Smooth muscle cell (in vitro differentiated cells): ENCODE results near the gene COL26A1. TPM values are rescaled to one million over a fixed set of nuclear protein-coding genes. Genes with fewer than 3 reads are reported as not detected.

Experiments used
- DNase-seq: peaks from one replicate; lab custom pipeline; 2025; ENCODE audit not compliant: unreplicated experiment; lab: John Stamatoyannopoulos, UW
- H2AFZ ChIP-seq: fragments of 200-600 bp; sonication (generic); 2 replicates; pipeline ENCODE4 v1.6.0; 2016; ENCODE audit warnings: antibody characterized with exemption, low read depth, mild to moderate bottlenecking
- H3F3A ChIP-seq: fragments of 200-600 bp; sonication (generic); 2 replicates; pipeline ENCODE4 v1.6.0; 2017; ENCODE audit warnings: antibody characterized with exemption, low read depth
- H3K27ac ChIP-seq: fragments of 200-600 bp; sonication (generic); 2 replicates; pipeline ENCODE4 v1.5.1; 2016; ENCODE audit warnings: low read depth, mild to moderate bottlenecking
- H3K27me3 ChIP-seq: fragments of 200-600 bp; sonication (generic); 2 replicates; pipeline ENCODE4 v1.6.1; 2016; ENCODE audit warnings: low read depth, mild to moderate bottlenecking
- H3K36me3 ChIP-seq: fragments of 200-600 bp; sonication (generic); 2 replicates; pipeline ENCODE4 v1.5.1; 2016; ENCODE audit warnings: low read depth
- H3K4me1 ChIP-seq: fragments of 200-600 bp; sonication (generic); 2 replicates; pipeline ENCODE4 v1.5.1; 2016; ENCODE audit warnings: low read depth
- H3K4me2 ChIP-seq: fragments of 200-600 bp; sonication (generic); 2 replicates; pipeline ENCODE4 v1.6.0; 2016; ENCODE audit warnings: mild to moderate bottlenecking
- H3K4me3 ChIP-seq: fragments of 200-600 bp; sonication (generic); 2 replicates; pipeline ENCODE4 v1.5.1; 2016; ENCODE audit warnings: mild to moderate bottlenecking
- H3K79me2 ChIP-seq: fragments of 200-600 bp; sonication (generic); 2 replicates; pipeline ENCODE4 v1.6.0; 2016; ENCODE audit warnings: low read depth, mild to moderate bottlenecking
- H3K9ac ChIP-seq: fragments of 200-600 bp; sonication (generic); 2 replicates; pipeline ENCODE4 v1.6.0; 2016; ENCODE audit warnings: low read depth
- H3K9me3 ChIP-seq: fragments of 200-600 bp; sonication (generic); replicated peaks from 2 replicates; pipeline ENCODE4 v1.5.1; 2016; ENCODE audit warnings: low read depth
- H4K20me1 ChIP-seq: fragments of 200-600 bp; sonication (generic); 2 replicates; pipeline ENCODE4 v1.6.0; 2016; ENCODE audit warnings: low read depth
- CTCF ChIP-seq: fragments of 200-600 bp; sonication (generic); IDR thresholded peaks from 2 replicates; pipeline ENCODE4 v1.5.1; 2017; ENCODE audit warnings: borderline replicate concordance, mild to moderate bottlenecking, antibody characterized with exemption; ENCODE audit not compliant: insufficient read depth, poor library complexity, severe bottlenecking
- WGBS: methylation state at CpG from one replicate; pipeline ENCODE4 v1.1.7; 2016; ENCODE audit warnings: low lambda C conversion rate; 5-methylcytosine and 5-hydroxymethylcytosine counted together
- polyA plus RNA-seq: library from polyadenylated mRNA; unstranded; fragments of >200 nt; fragmentation: Nextera tagmentation; extraction: Ambion mirVana; gene quantifications from 2 replicates; pipeline ENCODE4 v1.2.1, GENCODE V29; 2016
- total RNA-seq: library from RNA; depleted of rRNA; stranded (reverse); fragments of >200 nt; gene quantifications from 2 replicates; pipeline ENCODE4 v1.2.3, GENCODE V29; 2014

Gene COL26A1
- total and polyA plus RNA-seq, 2 experiments from 2014 or later: 4.9 to 13.2 TPM

- no peaks in the 10 kb centered on the region for H3K9me3 ChIP-seq
- no peaks in the 10 kb centered on the region for H3K4me1 ChIP-seq
- TF ChIP-seq CTCF: no peak
- no peak overlapping the region for H3K9ac ChIP-seq
- DNase-seq: no peak
- no peak overlapping the region for H3K4me3 ChIP-seq
- H3K36me3 ChIP-seq: no peaks in the 10 kb centered on the region
- H4K20me1 ChIP-seq: no peaks in the 10 kb centered on the region
- no peak overlapping the region for H3K27ac ChIP-seq
- no peak overlapping the region for H3K4me2 ChIP-seq
- 88% methylated on average over 6 of the region's 6 CpGs for WGBS
- H3K27me3 ChIP-seq: no peaks in the 10 kb centered on the region
- no peaks in the 10 kb centered on the region for H3F3A ChIP-seq
- no peaks in the 10 kb centered on the region for H3K79me2 ChIP-seq
- H2AFZ ChIP-seq: no peak overlapping the region
Measured at GRCh38 chr7:101457001-101457750, 94.5 kb downstream of the COL26A1 start.

- no peaks in the 10 kb centered on the region for H3K9me3 ChIP-seq
- no peaks in the 10 kb centered on the region for H3F3A ChIP-seq
- H2AFZ ChIP-seq: no peak overlapping the region
- TF ChIP-seq CTCF: no peak
- H3K27me3 ChIP-seq: no peaks in the 10 kb centered on the region
- no peaks in the 10 kb centered on the region for H3K79me2 ChIP-seq
- H3K4me1 ChIP-seq: no peaks in the 10 kb centered on the region
- WGBS: 93% methylated on average over 5 of the region's 5 CpGs
- no peaks in the 10 kb centered on the region for H3K36me3 ChIP-seq
- H3K4me2 ChIP-seq: no peak overlapping the region
- DNase-seq: no peak
- H3K4me3 ChIP-seq: no peak overlapping the region
- H3K9ac ChIP-seq: no peak overlapping the region
- H4K20me1 ChIP-seq: no peaks in the 10 kb centered on the region
- no peak overlapping the region for H3K27ac ChIP-seq
Measured at GRCh38 chr7:101465131-101465530, 102.5 kb downstream of the COL26A1 start.

GRCh38 chr7:101465576-101466196 lies 103.0 kb downstream of the COL26A1 start:
- H3K79me2 ChIP-seq: no peaks in the 10 kb centered on the region
- no peak overlapping the region for H3K9ac ChIP-seq
- no peak overlapping the region for H2AFZ ChIP-seq
- 76% methylated on average over 9 of the region's 9 CpGs for WGBS
- no peak overlapping the region for H3K27ac ChIP-seq
- no peaks in the 10 kb centered on the region for H3K4me1 ChIP-seq
- no peak for TF ChIP-seq CTCF
- DNase-seq: no peak
- no peaks in the 10 kb centered on the region for H3K27me3 ChIP-seq
- H3K4me3 ChIP-seq: no peak overlapping the region
- H3K9me3 ChIP-seq: no peaks in the 10 kb centered on the region
- H3K4me2 ChIP-seq: no peak overlapping the region
- no peaks in the 10 kb centered on the region for H3K36me3 ChIP-seq
- no peaks in the 10 kb centered on the region for H4K20me1 ChIP-seq
- no peaks in the 10 kb centered on the region for H3F3A ChIP-seq
